NCI-H748 treated with DMSO at 0.1 percent for 48 hours (cell line): Measurements from ENCODE around the gene LRP1B.

ENCODE experiments used
- DNase-seq: peaks from one replicate; lab custom pipeline; 2025; lab: John Stamatoyannopoulos, UW

Gene LRP1B

GRCh38 chr2:141666191-141666590, 464.6 kb downstream of the LRP1B start:
- DNase-seq: peak; percentile 7

DNA sequence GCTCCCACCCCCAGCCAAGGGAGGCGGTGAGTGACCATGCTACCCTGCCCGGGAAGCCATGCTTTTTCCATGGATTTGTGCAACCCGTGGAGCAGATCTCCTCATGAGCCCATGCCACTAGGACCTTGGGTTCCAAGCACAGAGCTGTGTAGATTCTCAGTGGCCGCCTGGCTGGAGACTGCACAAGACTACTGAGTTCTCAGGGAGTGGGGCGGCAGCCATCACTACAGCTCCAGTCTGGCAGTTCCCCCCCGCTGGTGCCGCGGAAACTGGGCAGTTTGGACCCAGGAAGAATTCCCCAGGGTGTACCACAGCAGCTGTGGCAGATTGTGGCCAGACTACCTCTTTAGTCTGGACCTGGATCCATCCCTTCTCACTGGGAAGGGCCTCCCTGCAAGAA, 470.6 kb downstream of the LRP1B start:
- no peak for DNase-seq

DNA sequence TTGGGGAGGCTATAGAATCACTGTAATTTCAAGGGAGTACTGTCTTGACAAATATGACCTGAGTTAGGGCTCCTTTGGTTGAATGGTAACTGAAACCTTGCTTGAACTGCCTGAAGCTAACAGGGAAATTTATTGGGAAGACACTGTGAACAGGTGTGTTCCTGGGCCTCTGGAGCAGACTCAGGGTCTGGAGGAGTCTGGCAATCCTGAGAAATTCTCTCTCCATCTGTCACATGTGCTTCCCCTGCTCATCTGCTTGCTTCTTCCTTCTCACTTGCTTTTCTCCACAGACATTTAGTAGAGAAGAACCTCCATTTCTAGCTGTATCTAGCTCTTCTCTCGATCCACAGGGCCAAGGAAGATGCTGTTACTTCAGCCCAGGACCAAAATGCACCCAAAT, 476.5 kb downstream of the LRP1B start:
- no peak for DNase-seq

DNA sequence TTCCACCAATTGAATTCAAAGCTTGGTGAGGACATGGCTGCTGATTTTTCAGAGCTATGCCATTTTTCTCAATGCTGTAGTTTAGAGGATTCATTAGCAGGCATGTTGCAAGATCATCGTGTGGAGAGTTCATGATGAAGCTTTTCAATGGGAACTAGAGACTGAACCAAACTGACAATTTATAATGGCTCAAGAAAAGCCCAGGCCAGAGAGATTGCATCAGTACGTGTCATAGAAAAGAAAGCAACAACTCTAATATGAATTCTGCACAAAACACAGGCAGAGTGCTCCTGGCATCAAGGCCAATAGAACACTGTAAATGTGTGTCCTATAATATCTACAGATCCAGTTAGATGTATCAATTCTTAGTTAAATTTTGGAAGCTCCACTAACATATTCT, 477.6 kb downstream of the LRP1B start:
- no peak for DNase-seq

GRCh38 chr2:141652308-141652707, 478.5 kb downstream of the LRP1B start:
- no peak for DNase-seq

GRCh38 chr2:141647353-141647752, 483.5 kb downstream of the LRP1B start:
- no peak for DNase-seq

DNA sequence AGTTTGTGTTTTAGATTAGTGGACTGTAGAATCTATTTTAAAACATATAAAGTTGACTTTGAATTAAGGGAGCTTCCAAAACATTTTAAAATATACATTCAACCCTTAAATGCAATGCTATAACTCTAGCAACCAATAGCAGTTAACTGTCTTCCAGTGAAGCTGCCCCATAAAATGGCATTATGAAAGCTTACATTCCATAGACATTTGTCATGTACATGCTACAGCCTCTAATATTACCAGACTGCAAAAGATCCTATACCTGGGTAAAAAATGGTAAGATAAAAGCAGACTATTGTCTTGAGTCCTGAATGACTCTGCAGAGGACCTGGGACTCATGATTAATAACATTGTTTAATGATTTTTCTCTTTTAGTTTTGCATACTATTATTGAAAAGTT, 489.4 kb downstream of the LRP1B start:
- DNase-seq: no peak

- DNase-seq: no peak
Measured at GRCh38 chr2:141639809-141640208, 491.0 kb downstream of the LRP1B start.

DNA sequence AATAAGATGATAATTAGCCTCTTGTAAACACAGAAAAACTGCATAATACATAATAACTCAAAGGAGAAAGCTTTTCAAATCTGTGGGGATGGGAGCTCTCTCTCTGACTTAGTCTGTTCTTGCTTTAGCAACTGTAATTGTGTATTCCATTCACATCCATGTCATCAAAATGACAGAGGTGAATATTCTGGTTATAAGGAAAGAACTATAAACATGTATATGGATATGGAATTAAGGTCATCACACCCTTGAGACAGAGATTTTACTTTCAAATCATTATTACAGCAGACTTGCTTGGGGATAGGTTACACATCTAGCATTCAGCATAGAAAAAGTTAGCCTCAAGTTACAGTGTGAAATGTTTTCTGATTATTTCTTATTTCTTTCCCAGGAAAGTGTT, 497.7 kb downstream of the LRP1B start:
- no peak for DNase-seq

DNA sequence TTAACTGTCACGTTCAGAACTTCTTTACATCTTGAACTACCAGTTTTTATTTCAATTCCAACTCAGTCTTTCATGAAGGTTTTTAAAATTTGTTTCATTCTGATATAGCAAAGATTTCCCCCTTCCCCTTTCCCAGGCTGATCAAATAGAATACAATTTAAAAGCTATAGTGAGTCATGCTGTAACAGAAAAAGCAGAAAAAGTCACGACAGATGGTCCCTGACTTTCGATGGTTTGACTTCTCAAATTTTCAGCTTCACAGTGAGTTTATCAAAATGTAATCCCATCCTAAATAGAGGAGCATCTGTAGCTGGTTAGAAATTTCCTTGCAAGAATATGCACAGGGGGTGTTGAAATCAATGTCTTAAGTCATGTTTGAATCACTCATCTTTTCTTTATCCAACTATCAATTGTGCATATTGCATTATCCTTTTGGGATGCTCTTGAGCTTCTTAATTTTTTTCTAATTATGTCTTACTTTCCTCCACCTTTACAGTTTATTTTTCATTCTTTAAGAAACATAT, 500.3 kb downstream of the LRP1B start:
- DNase-seq: no peak

DNA sequence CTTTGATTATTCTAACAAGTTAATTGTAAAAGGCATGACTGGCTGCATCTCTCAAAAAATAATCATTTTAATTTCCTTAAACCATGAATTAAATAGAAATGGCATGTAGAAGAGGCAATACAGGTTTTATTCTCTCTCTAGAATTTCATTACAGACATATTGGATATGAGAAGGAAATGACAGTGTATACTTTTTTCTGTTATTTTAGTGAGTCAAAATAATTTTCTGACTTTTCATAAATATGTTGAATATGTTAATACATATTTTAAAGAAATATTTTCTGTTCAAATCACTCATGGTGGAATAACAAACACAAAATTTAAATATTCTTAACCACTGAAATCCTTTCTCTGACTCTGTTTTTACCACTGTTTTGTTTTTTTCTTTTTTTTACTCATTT, 510.4 kb downstream of the LRP1B start:
- no peak for DNase-seq

GRCh38 chr2:141618457-141618856, 512.4 kb downstream of the LRP1B start:
- DNase-seq: no peak

GRCh38 chr2:141611981-141612380, 518.8 kb downstream of the LRP1B start:
- no peak for DNase-seq

GRCh38 chr2:141611176-141611571, 519.6 kb downstream of the LRP1B start:
- DNase-seq: no peak

DNA sequence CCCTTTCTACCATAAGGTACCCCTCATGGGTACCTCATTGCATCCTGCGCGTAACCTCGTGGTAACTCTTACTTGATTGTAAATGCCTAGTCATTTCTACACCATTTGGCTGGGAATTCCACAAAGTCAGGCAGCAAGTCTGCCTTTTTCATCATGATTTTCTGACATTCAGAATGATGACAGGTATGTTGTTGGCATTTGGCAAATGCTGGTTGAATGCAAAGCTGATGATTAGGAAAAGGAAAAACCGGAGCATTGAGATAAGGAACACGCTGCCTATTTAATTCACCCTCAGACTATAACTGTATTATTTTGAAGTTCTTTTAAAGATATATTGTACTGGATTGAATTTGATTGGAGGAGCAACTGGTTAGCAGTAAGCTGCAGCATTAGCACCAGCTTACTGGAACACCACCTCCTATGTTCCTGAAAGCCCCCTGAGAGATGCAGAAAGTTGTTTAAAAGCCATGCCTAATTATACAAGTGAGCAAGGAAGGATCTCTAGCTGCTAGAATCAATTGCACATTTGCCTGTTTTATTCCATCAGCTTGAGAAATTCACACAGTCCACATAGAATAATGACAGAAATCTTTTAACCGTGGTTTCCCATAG, 520.1 kb downstream of the LRP1B start:
- DNase-seq: no peak

- no peak for DNase-seq
Measured at GRCh38 chr2:141605163-141605562, 525.7 kb downstream of the LRP1B start.

GRCh38 chr2:141601511-141602152, 529.2 kb downstream of the LRP1B start:
- DNase-seq: no peak

- no peak for DNase-seq
Measured at GRCh38 chr2:141599721-141600120, 531.1 kb downstream of the LRP1B start.

DNA sequence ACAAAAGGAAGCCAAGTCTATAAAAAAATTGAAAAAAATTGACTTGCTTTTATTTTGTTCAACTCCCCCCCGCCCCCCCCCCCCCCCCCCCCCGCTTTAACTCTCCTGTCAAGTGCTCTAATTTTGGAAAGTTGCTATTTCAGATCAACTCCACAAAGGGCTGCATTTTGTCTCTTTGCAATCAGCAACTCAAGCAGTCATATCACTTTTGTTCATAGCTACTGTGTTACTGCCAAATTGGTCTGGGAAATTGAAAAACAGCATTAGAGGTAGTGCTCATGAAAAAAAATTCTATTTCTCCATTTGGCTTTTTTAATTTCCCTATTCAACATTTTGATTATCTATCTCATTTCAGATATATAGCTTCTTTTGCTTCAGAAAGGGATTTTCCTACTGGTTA, 531.8 kb downstream of the LRP1B start:
- DNase-seq: no peak

- no peak for DNase-seq
Measured at GRCh38 chr2:141595316-141595920, 535.4 kb downstream of the LRP1B start.

DNA sequence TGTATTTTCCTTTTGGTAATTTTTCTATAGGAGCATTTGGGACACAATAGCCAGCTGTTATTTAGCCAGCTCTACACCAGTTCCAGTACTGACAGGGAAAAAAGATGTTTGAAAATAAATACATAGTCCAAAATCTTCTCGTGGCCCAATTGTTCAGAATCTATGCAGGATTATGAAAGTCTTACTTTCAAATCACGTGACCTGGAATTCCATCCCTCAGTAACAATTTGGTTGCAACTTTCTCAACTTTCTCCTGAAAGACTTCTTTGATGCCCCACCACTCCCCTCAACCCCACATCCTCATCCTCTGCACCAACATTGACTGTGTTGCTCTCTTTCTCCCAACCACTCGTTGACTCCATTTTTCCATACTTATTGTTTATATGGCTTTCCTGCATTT, 539.0 kb downstream of the LRP1B start:
- DNase-seq: no peak

- DNase-seq: no peak
Measured at GRCh38 chr2:141590620-141591019, 540.2 kb downstream of the LRP1B start.

- no peak for DNase-seq
Measured at GRCh38 chr2:141589314-141589713, 541.5 kb downstream of the LRP1B start.

DNA sequence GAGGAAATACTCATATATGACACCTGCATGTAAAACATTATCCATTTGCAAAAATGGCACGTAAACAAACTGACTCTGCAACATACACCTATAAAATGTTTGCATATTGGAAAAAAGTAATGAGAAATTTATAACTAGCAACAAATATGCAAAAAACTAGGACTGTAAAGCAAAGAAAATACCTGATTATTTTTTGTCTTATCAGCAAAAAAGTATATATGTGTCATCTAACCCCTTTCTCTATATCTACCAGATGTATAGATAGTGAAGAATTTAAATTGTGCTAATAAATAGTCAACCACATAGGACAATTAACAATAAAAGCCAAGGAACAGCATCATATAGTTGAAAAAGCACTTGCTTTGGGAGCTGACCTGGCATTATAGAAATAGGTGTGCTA, 543.8 kb downstream of the LRP1B start:
- DNase-seq: no peak
